Pulmonary artery endothelial cell (primary cell): Measurements from ENCODE around the gene SLC13A3. TPM values are rescaled to one million over a fixed set of nuclear protein-coding genes. Genes with fewer than 3 reads are reported as not detected.

Experiments used
- DNase-seq: peaks from one replicate; pipeline ENCODE4 v3.0.0-alpha.2; 2011; ENCODE audit warnings: low read depth, low spot score
- total RNA-seq: library from RNA; depleted of rRNA; stranded (reverse); fragments of >200 nt; gene quantifications from 2 replicates; pipeline ENCODE4 v1.2.3, GENCODE V29; 2014

SLC13A3 gene
- total RNA-seq, 1 donor from 2014 or later = 0.40 TPM

DNA sequence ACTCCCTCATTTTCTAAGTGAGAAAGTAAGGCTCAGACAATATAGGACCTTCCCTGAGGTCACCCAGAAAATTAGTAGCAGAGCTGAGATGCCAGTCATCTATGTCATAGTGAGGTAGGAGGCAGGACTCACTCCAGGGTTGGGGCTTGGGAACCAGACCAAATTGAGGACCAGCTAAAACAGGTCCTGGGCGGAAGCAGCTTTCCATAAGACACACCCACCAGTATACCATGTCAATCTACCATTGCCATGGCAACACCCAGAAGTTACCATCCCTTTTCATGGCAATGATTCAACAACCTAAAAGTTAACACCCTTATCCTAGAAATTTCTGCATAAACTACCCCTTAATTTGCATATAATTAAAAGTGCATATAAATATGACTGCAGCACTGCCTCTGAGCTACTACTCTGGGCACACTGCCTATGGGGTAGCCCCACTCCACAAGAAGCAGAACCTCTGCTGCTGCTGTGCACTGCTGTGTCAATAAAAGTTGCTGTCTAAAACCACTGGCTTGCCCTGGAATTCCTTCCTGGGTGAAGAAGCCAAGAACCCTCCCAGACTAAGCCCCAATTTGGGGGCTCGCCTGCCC, 70.5 kb downstream of the SLC13A3 start:
- DNase-seq = no peak

DNA sequence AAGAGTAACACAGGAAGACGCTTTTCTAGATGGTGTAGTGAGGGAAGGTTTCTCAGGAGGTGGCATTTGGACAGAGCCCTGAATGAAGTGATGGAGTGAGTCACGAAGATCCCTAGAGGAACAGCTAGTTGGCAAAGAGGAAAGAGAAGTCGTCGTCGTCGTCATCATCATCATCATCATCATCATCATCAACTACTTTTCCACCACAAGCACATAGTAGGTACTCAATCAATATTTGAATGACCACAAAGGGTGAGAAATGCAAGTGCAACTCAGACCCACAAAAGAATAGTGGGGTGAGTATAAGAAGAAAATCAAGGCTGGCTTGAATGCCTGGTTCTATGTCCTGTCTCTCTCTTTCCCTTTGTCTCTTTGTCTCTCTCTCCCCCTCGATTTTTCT, 72.5 kb downstream of the SLC13A3 start:
- DNase-seq = no peak

DNA sequence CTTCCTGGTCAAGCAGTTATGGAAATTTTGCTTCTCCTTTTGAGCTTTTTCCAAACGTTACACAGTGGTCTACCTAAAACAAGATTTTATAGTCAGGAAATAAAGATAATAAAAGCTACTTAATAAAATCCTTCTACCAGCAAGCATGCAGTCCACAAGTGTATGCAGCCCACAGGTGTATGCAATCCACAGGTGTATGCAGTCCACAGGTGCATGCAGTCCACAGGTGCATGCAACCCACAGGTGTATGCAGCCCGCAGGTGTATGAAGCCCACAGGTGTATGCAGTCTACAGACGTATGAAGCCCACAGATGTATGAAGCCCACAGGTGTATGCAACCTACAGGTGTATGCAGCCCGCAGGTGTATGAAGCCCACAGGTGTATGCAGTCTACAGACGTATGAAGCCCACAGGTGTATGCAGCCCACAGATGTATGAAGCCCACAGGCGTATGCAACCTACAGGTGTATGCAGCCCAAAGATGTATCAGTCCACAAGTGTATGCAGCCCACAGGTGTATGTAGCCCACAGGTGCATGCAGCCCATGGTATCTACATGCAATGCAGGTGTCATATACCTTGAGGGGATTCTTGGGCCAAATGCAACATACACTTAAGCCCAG, 74.4 kb downstream of the SLC13A3 start:
- DNase-seq = no peak

DNA sequence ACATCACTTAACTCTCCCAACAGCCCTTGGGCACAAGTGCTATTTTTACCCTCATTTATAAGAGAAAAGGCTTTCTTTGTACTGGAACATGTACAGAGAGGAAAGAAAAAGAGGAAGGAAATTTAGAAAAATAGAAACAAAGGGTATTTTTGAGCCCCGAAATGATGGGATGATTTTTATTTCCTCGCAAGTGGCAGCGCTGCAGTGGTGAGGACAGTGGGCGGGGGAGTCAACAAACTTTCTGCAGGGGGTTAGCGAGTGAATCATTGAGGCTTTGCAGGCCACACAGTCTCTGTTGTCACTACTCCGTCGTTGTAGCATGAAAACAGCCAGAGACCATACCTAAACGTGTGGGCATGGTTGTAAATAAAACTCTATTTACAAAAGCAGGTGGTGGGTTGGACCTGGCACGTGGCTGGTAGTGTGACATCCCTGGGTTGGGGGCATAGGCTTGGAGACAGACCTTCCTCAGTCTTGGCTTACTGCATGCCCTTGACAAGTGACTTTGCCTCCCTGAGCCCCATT, 75.3 kb downstream of the SLC13A3 start:
- no peak for DNase-seq

DNA sequence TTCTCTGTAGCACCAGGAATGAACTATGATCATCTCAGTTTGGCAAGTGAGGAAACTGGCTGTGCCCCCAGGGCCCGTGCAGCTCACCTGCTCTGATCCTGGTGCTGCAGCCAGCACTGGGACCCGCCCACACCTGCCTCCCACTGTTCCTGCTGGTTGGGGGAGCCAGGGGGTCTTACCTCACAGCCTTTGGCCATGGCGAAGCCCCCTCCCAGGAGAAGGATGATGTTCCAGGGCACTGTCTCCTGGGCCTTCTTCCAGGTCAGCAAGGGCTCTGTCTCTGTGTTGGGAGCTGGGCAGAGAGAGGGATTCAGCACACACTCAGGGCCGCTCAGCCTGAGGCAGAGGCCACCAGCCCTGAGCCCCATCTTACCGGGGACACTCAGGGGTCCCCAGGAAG, 75.9 kb downstream of the SLC13A3 start:
- no peak for DNase-seq

DNA sequence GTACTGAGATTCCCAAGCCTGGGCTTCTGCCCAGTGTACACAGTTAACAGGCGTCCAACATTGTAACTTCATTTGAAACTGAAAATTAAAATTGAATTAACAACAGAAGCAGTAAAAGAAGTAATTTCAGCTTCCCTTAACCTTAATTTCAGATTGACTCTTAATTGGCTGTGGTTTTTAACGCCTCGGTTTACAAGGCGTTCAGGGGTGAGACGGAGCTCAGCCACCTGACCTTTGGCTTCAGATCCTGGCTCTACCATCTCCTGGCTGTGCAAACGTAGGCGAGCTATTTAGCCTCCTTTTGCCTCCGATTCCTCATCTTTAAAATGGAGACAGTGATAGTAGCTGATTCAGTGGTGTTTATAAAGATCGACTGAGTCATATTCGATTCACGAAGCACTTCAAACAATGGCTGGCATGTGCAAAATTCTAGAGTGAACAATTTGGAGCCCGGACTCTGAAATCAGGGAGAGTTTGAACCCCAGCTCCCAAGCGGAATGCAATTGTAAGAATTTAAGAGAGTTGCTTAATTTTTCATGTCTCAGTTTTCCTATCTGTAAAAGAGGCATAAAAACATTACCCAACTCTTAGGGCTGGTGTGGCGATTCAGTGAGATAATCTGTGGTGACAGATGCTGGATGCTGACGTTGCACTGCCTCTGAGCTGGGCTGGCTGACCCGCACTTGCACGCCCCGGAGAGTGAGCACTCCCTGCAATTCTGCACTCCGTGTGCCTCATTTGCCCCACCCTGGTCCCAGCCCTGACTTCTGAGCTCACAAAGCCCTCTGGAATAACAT, 77.3 kb downstream of the SLC13A3 start:
- no peak for DNase-seq

DNA sequence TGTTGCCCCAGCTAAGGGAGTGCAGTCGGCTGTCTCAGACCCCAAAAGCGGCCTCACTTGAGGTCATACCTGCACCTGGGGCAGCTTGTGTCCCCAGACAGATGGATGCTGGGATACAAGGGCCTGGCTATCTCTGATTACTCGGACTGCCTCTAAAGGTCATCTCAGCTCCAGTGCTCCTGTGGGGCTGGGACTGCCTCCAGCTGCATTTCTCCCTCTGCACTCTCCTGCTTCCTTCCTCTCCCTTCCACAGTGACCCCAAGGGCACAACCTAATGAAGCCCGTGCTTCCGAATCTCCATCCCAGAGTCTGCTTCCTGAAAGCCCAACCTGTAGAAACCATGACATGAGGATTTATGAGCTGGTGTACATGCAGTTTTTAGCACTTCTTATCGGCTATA, 78.0 kb downstream of the SLC13A3 start:
- no peak for DNase-seq

DNA sequence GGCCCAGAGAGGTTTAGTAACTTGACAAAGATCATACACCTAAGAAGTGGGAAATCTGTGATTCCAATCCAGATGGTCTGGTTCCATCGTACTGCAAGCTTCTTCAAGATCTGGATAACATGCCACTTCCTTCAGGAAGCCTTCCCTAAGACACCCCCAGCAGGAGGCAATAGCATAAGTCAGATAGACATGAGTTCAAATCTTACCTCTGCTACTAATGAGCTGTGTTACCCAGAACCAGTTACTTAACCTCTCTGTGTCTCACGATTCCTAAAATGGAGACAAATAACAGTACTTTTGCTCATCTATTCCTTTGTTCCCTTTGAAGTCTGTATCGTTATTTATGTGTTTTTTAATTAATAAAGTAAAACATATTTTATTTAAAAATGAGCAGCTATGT, 78.5 kb downstream of the SLC13A3 start:
- DNase-seq = no peak

DNA sequence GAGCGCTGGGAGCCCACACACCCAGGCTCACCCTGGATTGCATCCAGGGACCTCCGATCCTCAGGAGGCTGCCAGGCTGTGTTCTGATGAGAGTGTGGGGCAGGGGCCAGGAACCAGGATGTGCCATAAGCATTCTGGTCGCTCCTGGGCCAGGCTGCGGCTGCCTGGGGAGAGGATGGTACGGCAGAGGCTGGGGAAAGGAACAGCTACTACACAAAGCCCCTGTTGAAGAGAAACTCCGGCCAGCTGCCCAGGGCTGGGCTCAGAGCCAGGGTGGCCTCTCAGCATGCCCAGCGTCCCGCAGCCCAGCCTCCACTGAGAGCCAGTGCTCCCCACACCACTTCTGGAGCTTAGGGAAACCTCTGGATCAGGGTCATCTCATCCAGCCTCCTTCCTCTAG, 79.1 kb downstream of the SLC13A3 start:
- DNase-seq = no peak

DNA sequence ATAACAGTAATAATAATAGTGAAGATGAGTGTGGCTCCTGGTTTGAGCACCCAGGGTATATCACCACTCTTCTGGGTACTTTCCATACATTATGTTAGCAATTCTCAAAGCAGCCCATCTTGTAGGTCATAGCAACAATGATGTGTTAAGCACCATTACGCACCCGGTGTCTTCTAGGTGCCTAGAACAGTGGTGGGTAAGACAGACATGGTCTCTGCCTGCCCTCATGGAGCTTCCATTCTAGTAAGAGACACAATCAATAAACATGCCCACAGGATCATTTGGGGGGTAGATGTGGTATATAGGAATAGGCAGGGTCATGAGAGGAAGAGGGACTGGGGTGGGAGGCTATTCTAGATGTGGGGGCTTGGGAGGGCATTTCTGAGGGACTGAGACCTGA, 79.8 kb downstream of the SLC13A3 start:
- no peak for DNase-seq

DNA sequence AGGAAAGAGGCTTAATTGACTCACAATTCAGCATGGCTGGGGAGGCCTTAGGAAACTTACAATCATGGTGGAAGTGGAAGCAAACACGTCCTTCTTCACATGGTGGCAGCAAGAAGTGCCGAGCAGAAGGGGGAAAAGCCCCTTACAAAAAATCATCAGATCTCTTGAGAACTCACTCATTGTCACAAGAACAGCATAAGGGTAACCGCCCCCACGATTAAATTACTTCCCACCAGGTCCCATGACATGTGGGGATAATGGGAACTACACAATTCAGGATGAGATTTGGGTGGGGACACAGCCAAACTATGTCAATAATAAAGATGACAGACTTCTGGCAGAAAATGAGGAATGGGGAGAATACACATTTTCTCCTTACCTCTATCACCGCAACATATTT, 80.3 kb downstream of the SLC13A3 start:
- DNase-seq = no peak

DNA sequence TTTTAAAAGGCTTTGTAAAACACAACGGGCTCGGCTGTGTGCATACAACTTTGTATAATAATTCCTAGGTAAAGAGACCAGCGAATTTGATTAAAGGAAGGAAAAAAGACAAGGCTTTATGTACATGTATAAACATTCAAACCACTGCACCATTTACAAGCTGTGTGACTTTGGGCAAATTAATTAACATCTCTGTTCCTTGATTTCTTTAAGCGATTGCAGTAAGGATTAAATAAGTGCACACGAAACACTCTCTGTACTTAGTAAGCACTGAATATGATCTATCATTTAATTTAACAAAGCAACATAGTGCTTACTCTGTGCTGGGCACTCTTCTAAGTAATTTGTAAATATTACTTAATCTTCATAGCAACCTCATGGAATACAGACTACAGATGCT, 81.3 kb downstream of the SLC13A3 start:
- no peak for DNase-seq

DNA sequence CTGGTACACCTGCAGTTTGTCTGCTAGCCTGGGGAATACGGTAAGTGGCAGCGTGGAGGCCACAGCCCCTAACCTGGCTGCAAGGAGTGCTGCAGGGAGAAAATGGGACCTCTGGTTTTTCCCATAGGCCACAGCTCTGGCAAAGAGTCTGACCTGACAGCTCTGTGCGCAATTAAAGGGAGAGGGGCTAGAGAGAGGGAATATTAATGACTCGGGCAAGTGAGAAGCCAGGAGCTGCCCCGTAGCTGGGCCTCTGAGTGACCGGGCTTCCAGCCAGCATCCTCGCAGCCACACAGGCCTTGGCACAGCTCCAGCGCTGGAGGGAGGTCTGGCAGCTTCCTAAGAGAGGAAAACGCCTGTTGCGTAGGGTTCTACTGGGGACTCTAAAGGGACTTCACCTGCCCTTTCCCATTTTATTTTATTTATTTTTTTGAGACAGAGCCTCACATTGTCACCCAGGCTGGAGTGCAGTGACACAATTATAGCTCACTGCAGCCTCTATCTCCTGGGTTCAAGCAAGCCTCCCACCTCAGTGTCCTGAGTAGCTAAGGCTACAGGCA, 82.6 kb downstream of the SLC13A3 start:
- peak; percentile 47 for DNase-seq

DNA sequence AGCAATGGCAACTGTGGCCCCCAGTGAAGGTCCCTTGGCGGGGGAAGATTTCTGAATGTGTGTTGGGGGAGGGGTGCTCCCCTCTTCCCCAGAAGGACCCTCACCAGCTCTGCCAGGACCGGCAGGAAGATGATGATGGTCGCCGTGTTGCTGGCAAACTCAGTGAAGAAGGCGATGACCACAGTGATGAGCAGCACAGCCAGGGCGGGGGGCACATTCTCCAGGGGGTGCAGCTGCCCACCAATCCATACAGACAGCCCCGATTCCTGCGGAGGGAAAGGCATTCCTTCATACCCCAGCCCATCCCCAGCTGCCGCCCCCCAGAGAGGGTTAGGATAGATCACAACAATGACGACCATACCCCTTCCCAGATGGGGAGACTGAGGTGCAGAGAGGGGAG, 85.1 kb downstream of the SLC13A3 start:
- no peak for DNase-seq

DNA sequence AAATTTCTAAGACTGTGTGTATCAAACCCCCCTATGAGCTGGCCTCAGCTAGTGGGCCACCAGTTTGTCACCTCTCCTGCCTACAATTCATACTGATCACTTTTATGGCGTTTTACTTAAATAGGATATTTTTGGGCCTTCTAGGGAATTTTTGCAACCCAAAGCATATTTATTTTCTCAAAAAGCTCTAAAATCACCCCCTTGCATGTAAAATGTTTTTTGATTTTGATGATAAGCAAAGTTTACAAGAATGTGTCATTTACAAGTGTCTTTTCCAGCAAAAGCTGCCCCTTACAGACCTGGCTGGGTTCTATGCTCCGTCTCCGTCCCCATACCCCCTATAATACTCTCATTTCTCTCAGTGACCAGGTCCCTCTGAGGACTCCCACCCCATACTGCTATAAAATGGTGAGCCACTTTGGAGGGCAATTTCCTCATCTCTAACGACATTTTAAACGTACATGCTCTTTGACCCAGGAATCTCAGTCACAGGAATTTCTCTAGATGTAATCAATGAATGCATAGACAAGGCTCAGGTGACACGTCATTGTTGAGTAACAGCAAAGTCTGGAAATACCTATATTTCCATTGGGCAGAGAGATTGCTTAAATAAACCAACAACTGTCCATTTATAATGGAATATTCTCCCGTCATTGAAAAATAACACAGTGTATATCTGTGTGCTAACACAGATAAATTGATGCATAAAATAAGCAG, 86.9 kb downstream of the SLC13A3 start:
- DNase-seq = no peak

DNA sequence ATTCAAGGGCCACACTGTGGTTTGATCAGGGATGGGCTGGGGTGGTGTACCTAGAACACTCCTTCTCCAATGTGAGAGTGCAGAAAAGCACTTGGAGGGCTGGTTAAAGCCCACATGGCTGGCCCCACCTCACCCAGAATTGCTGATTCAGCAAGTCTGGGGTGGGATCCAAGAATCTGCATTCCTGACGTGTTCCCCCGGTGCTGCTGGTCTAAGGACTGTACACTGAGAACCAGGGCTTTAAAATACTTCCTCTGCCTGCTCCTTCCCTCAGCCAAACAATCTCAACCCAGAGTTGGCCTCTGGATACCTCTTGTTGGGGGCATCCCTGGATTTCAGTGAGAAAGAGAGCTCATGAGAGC, 87.4 kb downstream of the SLC13A3 start:
- DNase-seq = no peak

DNA sequence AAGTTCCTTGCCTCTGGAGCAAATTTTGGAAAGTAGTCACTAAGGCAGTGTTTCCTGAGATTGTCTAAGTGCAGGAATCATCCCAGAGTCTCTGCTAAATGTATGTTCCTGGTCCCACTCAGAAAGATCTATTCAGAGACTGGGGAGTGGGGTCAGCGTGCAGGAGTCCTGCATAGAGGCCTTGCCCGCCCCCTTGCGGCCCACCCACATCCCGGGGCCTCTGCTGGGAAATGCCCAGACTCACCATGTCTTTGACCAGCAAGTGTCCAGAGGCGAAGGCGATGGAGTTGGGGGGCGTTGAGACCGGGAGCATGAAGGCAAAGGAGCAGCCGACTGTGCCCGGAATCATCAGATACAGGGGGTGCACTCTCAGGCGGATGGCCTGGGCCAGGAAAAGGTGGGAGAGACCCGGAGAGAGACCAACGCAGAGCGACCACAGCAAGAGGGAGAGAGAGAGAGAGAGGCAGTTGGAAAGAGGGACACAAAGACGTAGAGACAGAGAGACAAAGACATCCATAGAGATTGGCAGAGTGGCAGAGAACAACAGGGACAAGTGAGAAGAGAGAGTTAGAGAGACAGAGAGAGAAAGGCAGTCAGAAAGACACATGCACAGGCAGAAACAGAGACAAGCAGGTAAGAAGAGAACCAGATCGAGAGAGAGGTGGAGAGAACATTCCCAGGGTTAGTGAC, 87.9 kb downstream of the SLC13A3 start:
- no peak for DNase-seq

DNA sequence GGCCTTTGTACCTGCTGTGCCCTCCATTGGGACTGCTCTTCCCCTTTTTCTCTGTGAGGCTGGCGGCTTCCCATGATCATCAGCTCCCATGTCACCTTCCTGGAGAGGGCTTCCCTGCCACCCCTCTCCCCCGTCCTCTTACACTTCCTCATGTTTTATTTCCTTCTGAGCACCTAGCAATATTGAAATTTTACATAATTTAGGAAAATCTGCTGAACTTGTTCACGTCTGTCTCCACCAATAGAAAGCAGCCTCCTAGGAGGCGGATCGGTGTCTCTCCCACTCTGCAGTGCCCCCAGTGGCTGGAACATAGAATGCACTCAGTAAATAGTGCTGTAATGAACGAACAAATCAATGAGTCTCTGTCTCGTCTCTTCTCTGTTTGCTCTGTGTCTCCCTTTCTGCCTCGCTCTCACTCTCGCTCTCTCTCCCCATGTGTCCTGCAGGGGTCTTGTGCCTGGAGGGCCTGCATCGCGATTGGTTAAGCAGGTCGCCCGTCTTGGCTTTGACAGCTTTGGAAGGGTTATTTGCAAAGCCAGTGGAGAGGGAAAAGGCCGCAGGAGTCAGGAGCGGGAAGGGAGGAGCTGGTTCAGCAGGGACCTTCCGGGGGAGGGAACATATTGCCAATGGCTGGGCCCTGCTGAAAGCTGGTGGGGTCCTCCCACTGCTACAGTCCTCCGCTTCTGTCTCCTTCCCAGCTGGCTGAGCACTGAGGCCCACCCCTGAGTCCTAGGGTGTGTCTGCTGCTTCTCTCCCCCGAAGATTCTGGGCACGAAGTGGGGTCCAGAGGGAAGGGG, 88.7 kb downstream of the SLC13A3 start:
- DNase-seq = no peak

DNA sequence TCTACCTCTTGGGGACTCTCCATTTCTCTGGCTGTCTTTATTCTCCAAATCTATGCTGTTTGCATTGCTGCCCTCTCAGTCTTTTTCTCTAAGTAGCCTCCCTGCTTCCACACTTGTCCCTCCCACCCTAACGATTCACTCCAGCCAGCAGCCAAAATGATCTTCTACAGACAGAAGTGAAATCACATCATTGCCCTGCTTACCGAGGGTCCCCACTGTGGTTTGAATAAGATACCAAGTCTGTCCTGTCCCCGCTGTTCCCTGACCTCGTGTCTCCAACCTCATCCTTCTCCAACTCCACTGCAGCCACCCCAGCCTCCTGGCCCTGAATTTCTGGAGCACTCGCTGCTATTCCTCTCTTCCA, 89.3 kb downstream of the SLC13A3 start:
- no peak for DNase-seq

DNA sequence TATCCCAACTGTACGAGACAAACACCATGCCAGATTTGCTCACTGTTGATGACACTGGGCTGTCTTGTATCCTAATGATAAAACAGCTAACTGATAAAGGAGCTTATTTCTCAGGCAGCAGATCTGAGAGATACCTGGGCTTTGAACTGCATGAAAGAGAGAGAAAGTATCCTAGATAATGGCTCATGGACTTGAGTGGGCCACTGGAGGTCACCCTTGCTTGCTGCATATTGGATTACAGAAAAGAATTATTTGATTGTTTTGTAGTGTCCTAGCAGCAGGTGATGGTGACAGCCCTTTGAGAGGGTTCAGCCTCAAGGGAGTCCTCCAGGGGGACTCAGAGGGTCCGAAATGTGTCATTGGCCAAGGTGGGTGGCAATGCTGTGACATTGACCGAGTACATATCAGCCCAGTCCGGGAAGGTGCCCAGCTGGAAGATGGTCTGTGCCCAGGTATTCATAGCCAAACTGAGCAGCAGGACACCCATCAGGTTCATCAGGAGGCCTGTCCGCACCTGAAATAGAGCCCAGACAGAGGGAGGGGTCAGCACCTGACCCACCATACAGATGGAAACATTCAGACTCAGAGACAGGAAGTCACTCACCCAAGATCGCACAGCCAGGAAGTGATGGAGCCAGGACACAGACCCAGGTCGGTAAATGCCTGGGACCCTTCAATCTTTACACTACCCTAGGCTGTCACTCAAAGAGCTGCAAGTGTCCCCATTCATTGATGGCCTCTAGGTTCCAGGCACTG, 91.4 kb downstream of the SLC13A3 start:
- DNase-seq = no peak
